Measurements from ENCODE around the gene HIVEP2.

The HIVEP2 gene

GRCh38 chr6:142867355-142867801 lies 77.6 kb downstream of the HIVEP2 start:
- no peak for DNase-seq

- no peak for DNase-seq
Observed at GRCh38 chr6:142863981-142864380, 81.0 kb downstream of the HIVEP2 start.

- DNase-seq: no peak
Observed at GRCh38 chr6:142861711-142862110, 83.3 kb downstream of the HIVEP2 start.

- no peak for DNase-seq
Observed at GRCh38 chr6:142860498-142860897, 84.5 kb downstream of the HIVEP2 start.

- DNase-seq: peak in 2 of 51 donors; percentile 6 to 22
Observed at GRCh38 chr6:142857796-142858555, 87.0 kb downstream of the HIVEP2 start.

- peak in 2 of 51 donors; percentile 31 to 42 for DNase-seq
Observed at GRCh38 chr6:142857233-142857761, 87.7 kb downstream of the HIVEP2 start.

GRCh38 chr6:142856624-142857232 lies 88.2 kb downstream of the HIVEP2 start:
- DNase-seq: no peak

GRCh38 chr6:142855893-142856623 lies 88.9 kb downstream of the HIVEP2 start:
- DNase-seq: no peak

GRCh38 chr6:142854589-142855488 lies 90.1 kb downstream of the HIVEP2 start:
- DNase-seq: no peak

- peak in 3 of 51 donors; percentile 19 to 26 (median 21) for DNase-seq
Observed at GRCh38 chr6:142853244-142854180, 91.5 kb downstream of the HIVEP2 start.

GRCh38 chr6:142851601-142852000 lies 93.4 kb downstream of the HIVEP2 start:
- DNase-seq: no peak

GRCh38 chr6:142850679-142851423 lies 94.1 kb downstream of the HIVEP2 start:
- DNase-seq: no peak

GRCh38 chr6:142848976-142849375 lies 96.0 kb downstream of the HIVEP2 start:
- DNase-seq: no peak

GRCh38 chr6:142848156-142848555 lies 96.8 kb downstream of the HIVEP2 start:
- no peak for DNase-seq

- peak in 1 of 51 donors; percentile 31 for DNase-seq
Observed at GRCh38 chr6:142846883-142847287, 98.1 kb downstream of the HIVEP2 start.

- DNase-seq: peak in 1 of 51 donors; percentile 46
Observed at GRCh38 chr6:142846459-142846831, 98.5 kb downstream of the HIVEP2 start.

GRCh38 chr6:142845624-142846458 lies 99.1 kb downstream of the HIVEP2 start:
- DNase-seq: peak in 48 of 51 donors; percentile 17 to 92 (median 75)

GRCh38 chr6:142845143-142845571 lies 99.8 kb downstream of the HIVEP2 start:
- DNase-seq: no peak

All from hypothalamus (tissue), 51 donors.